GM10248 (cell line): Measurements from ENCODE around the gene PDE1A.

Source experiments
- CTCF ChIA-PET: fragments of 300-600 bp; sonication (Branson Sonifier 250); formaldehyde crosslinking; extraction: SDS; loops from one replicate; lab custom pipeline; 2021; ENCODE audit warnings: antibody characterized with exemption; lab: Yijun Ruan, JAX
- POLR2A ChIA-PET: fragments of 350-650 bp; sonication (Branson Sonifier 250); formaldehyde crosslinking; extraction: SDS; loops from one replicate; lab custom pipeline; 2020; ENCODE audit warnings: antibody characterized with exemption; lab: Yijun Ruan, JAX
- DNase-seq: peaks from one replicate; pipeline ENCODE4 v3.0.0; 2012; ENCODE audit errors: extremely low spot score
- TF ChIP-seq, protein P1 (sequence below): IDR thresholded peaks from 2 replicates; pipeline ENCODE4 v1.5.1; 2012; ENCODE audit warnings: mild to moderate bottlenecking, low read depth; ENCODE audit errors: extremely low read depth, missing control alignments, control extremely low read depth

PDE1A gene

DNA sequence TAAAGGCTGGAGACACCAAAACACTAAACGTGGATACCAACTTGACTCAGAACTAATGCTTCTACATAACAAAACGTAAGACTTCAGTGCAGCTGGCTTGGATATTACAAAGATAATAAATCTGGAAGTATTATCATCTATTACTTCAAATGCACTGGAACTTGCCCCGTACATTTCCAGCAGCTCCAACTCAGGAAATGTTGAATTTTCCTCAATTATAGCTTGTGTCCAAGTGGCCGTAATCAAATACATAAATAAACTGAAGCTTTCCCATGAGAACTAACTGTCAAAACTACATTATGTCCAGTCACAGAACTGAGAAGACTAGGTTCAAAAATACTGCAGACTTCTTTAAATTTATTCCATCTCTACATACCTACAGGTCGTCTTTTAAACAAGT lies 6.2 kb downstream of the PDE1A start:
- DNase-seq = no peak
- ChIA-PET POLR2A (no interaction called here), CTCF (interaction anchor here (1.5 to 1.7 kb wide), 2 partner anchors 12 to 30 kb away, joined by 3 to 5 read pairs; no protein-coding TSS in a partner anchor)
- TF ChIP-seq, protein P1, sequence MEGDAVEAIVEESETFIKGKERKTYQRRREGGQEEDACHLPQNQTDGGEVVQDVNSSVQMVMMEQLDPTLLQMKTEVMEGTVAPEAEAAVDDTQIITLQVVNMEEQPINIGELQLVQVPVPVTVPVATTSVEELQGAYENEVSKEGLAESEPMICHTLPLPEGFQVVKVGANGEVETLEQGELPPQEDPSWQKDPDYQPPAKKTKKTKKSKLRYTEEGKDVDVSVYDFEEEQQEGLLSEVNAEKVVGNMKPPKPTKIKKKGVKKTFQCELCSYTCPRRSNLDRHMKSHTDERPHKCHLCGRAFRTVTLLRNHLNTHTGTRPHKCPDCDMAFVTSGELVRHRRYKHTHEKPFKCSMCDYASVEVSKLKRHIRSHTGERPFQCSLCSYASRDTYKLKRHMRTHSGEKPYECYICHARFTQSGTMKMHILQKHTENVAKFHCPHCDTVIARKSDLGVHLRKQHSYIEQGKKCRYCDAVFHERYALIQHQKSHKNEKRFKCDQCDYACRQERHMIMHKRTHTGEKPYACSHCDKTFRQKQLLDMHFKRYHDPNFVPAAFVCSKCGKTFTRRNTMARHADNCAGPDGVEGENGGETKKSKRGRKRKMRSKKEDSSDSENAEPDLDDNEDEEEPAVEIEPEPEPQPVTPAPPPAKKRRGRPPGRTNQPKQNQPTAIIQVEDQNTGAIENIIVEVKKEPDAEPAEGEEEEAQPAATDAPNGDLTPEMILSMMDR = no peak

DNA sequence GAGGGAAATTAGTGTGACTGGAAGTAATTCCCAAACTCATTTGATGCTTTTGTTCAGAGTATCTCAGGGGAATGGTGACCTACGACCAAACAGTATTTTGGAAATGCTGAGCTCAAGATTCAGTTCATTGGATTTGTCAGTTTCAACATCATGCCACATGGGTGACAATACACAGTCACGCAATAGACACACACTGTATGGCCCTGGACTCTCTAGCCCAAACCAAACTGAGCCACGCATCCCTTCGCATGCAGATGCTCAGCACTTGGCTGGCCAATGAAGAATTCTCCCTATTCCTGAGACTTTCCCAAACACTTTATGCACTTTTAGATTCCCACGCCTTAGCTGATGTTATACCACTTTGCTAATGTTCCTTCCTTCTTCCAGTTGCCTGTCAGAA lies 10.0 kb downstream of the PDE1A start:
- POLR2A ChIA-PET = no interaction called here
- CTCF ChIA-PET = interaction anchor here (1.3 to 1.5 kb wide), 2 partner anchors 8 to 24 kb away, joined by 3 to 6 read pairs; no protein-coding TSS in a partner anchor

GRCh38 chr2:182416191-182416590 lies 10.6 kb downstream of the PDE1A start:
- CTCF ChIA-PET = interaction anchor here (1.3 kb wide), 1 partner anchor 16 kb away, joined by 3 read pairs; no protein-coding TSS in a partner anchor
- DNase-seq = no peak
- POLR2A ChIA-PET = no interaction called here
- TF ChIP-seq, protein P1 = no peak

More for the DNA sequence above, 10.0 kb downstream of the PDE1A start:
- TF ChIP-seq, protein P1 = no peak
- no peak for DNase-seq

DNA sequence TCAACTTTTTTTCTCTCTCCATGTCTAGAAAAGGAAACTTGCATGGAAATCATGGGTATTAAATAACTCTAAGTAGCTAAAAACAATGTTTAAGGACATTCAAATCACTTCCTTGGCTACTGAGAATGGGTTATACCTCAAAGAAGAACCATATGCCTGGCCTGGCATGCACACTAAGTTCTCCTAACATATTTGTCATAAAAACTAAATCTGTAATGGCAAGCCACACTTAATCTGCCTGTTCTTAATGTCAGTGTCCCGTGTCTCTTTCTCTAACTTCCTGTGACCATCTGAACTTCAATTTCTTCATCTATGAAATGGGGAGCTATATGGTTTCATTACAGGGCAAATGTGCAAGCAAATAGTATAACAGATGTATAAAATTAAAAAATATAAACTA lies 11.1 kb downstream of the PDE1A start:
- ChIA-PET CTCF (interaction anchor here (1.3 kb wide), 1 partner anchor 15 kb away, joined by 3 read pairs; no protein-coding TSS in a partner anchor), POLR2A (no interaction called here)
- no peak for DNase-seq
- TF ChIP-seq, protein P1 = no peak

DNA sequence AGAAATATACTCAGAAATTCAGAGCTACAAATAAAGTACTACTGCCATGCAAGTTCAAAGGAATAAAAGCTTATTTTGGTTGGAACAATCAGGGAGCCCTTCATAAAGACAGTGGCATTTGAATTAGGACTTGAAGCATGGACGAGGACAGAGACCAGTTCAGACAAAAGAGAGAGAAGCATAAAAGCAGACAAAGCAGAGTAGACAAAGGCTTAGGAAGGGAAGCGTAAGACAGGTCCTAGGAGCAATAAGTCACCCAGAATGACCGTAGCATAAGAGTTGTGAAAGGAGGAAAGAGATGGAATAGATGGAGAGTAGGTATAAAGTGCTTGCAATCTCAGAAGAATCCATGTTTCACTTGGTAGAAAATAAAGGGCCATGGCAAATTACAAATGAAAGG lies 14.0 kb downstream of the PDE1A start:
- DNase-seq = no peak
- TF ChIP-seq, protein P1 = no peak
- ChIA-PET POLR2A (no interaction called here), CTCF (no interaction called here)

DNA sequence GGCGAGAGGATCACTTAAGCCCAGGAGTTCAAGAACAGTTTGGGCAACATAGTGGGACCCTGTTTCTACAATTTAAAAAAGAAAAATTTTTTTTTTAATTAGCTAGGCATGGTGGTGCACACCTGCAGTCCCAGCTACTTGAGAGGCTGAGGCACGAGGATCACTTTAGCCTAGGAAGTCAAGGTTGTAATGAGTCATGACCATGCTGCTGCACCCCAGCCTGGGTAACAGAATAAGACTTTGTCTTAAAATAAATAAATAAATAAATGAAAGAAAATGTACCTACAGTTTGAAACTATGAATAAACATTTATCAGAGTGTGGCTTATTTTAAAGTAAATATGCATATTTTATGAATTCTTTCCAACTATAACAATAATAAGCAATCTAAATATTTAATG lies 16.7 kb downstream of the PDE1A start:
- ChIA-PET POLR2A (no interaction called here), CTCF (no interaction called here)
- no peak for DNase-seq
- TF ChIP-seq, protein P1 = no peak

- TF ChIP-seq, protein P1 = no peak
- DNase-seq = no peak
- ChIA-PET POLR2A (no interaction called here), CTCF (no interaction called here)
These were observed 20.6 kb downstream of the PDE1A start for GRCh38 chr2:182406221-182406620.
